ENCODE data around the gene SULT2B1. TPM values are rescaled to one million over a fixed set of nuclear protein-coding genes. Genes with fewer than 3 reads are reported as not detected.

The SULT2B1 gene
- total and polyA plus RNA-seq, 2 of the 4 experiments (the other 2 are of a cell fraction): 0.09 TPM; not detected in 1

- H4K91ac ChIP-seq (ENCODE audit: insufficient read depth, low read depth, low read length): no peak within 1 kb of the TSS
- H2AFZ ChIP-seq (replicated peaks; ENCODE audit: low read length, poor library complexity): no peak within 1 kb of the TSS
- no peak within 1 kb of the TSS for H2BK120ac ChIP-seq (ENCODE audit: low read depth, low read length)
- H4K5ac ChIP-seq (ENCODE audit: low read depth, low read length): no peak within 1 kb of the TSS
- H2AK5ac ChIP-seq (ENCODE audit: low read depth, low read length): no peak within 1 kb of the TSS
- H4K20me1 ChIP-seq (ENCODE audit: insufficient read depth, low read length): no peaks in the 10 kb centered on the region
- H3K9me3 ChIP-seq (ENCODE audit: control insufficient read depth, insufficient read depth, low read length): no peaks in the 10 kb centered on the region
- no peaks in the 10 kb centered on the region for H3K9me1 ChIP-seq (ENCODE audit: insufficient read depth, low read length)
- H3K27me3 ChIP-seq (ENCODE audit: control insufficient read depth, insufficient read depth, low read length): peaks cover 2% of the 10 kb centered on the region; the same call in 1 of the 2 replicates
- H3K23ac ChIP-seq (ENCODE audit: low read depth, low read length): no peak within 1 kb of the TSS
- 81% methylated on average over 24 of the region's 39 CpGs; no CpG with 5 or more reads in 1 of the 2 experiments for WGBS, 2 experiments (ENCODE audit: extremely low coverage in 2 of 2, insufficient read length in 1 of 2)
- H3K36me3 ChIP-seq (ENCODE audit: control insufficient read depth, insufficient read depth, low read length): no peaks in the 10 kb centered on the region
- no peak within 1 kb of the TSS for H2BK5ac ChIP-seq (ENCODE audit: low read depth, low read length, poor library complexity, severe bottlenecking)
- no peak within 1 kb of the TSS for H3K27ac ChIP-seq (ENCODE audit: insufficient read depth, low read length)
- H3K4me2 ChIP-seq (ENCODE audit: low read depth, low read length): no peak within 1 kb of the TSS
- peak within 1 kb of the TSS; percentile 24 for H2AK9ac ChIP-seq (replicated peaks; ENCODE audit: low read depth, low read length, poor library complexity)
- no peak within 1 kb of the TSS for H3K4me3 ChIP-seq (ENCODE audit: insufficient read depth, low read depth, low read length)
- dilution Hi-C loops (cut with HindIII; ENCODE audit: low sequenced_read_pairs, unreplicated experiment): no loop called here
- no peak within 1 kb of the TSS for H2BK20ac ChIP-seq (ENCODE audit: low read depth, low read length)
- H4K8ac ChIP-seq (ENCODE audit: low read depth in 2 of 2, low read length in 2 of 2): no peak within 1 kb of the TSS
- no TSS peak for BruUV-seq (replicated peaks)
- CTCF ChIA-PET: no interaction called here
- POLR2A ChIA-PET (ENCODE audit: unreplicated experiment): interaction anchor here (0.8 kb wide), 1 partner anchor 12 kb away, joined by 4 read pairs; the partner anchor contains the start of genes RPL18 and SPHK2
- no peak within 1 kb of the TSS for H2BK15ac ChIP-seq (ENCODE audit: low read depth, low read length)
- no peak for DNase-seq
- H3K79me1 ChIP-seq (ENCODE audit: low read depth in 1 of 2, low read length in 2 of 2): no peaks in the 10 kb centered on the region
- in situ Hi-C loops (cut with MboI; ENCODE audit: low sequenced_read_pairs): no loop called here
- H3K56ac ChIP-seq (ENCODE audit: extremely low read depth, insufficient read depth, low read length): no peak within 1 kb of the TSS
- no peak within 1 kb of the TSS for H3K18ac ChIP-seq (ENCODE audit: low read depth, low read length)
- ATAC-seq (ENCODE audit: low read depth): no peak
- H3K4me1 ChIP-seq (ENCODE audit: control insufficient read depth, insufficient read depth, low read length): no peaks in the 10 kb centered on the region
- intact Hi-C loops (cut with micrococcal nuclease): no loop called here
- H3K4ac ChIP-seq (ENCODE audit: low read depth, low read length): no peak within 1 kb of the TSS
- H3K14ac ChIP-seq (replicated peaks; ENCODE audit: low read depth, low read length): no peak within 1 kb of the TSS
- H3K9ac ChIP-seq (ENCODE audit: low read depth, low read length): no peak within 1 kb of the TSS
- TF ChIP-seq ELK1 (IDR thresholded peaks at IDR 0.05; ENCODE audit: borderline replicate concordance, low read depth, low read length) (no peak), CEBPB (IDR thresholded peaks at IDR 0.05; ENCODE audit: low read depth, low read length) (no peak), RCOR1 (IDR thresholded peaks at IDR 0.05; ENCODE audit: insufficient replicate concordance, low read length) (no peak), USF2 (IDR thresholded peaks at IDR 0.05; ENCODE audit: low read depth, low read length) (no peak), POLR2A (IDR thresholded peaks at IDR 0.05; ENCODE audit: low read depth, low read length) (no peak), CTCF (conservative IDR thresholded peaks at IDR 0.05; ENCODE audit: low read depth, low read length) (no peak), SMC3 (IDR thresholded peaks at IDR 0.05; ENCODE audit: low read depth, low read length) (no peak), MAFK (IDR thresholded peaks at IDR 0.05; ENCODE audit: low read depth, low read length) (no peak), NFE2L2 (IDR thresholded peaks at IDR 0.05; ENCODE audit: low read depth, low read length) (no peak), RFX5 (IDR thresholded peaks at IDR 0.05; ENCODE audit: low read depth, low read length) (no peak), BHLHE40 (IDR thresholded peaks at IDR 0.05; ENCODE audit: low read depth, low read length) (no peak), RAD21 (IDR thresholded peaks at IDR 0.05; ENCODE audit: low read length) (no peak), MAZ (IDR thresholded peaks at IDR 0.05; ENCODE audit: borderline replicate concordance, low read depth, low read length) (no peak), CHD1 (IDR thresholded peaks at IDR 0.05; ENCODE audit: low read depth, low read length) (no peak), MXI1 (IDR thresholded peaks at IDR 0.05; ENCODE audit: borderline replicate concordance, low read depth, low read length) (no peak)
These were observed 54.7 kb downstream of the SULT2B1 start, which contains the start of gene SPACA4 for GRCh38 chr19:48606463-48607358. Gene SPACA4, plus strand, starts transcription at chr19:48606742. Its CDS starts 237 bp downstream, at chr19:48606979.
